Measurements from ENCODE around the gene IGF2R.

IGF2R gene

GRCh38 chr6:160160450-160160849 is 191.6 kb downstream of the IGF2R start:
- Histone ChIP-seq H2AFZ (no peak overlapping the region), H3K9me3 (ENCODE audit: control insufficient read depth, low read length) (no peaks in the 10 kb centered on the region), H3K9ac (no peak overlapping the region)

More at GRCh38 chr6:160160450-160160849, 191.6 kb downstream of the IGF2R start:
- no peak overlapping the region for H3K27ac ChIP-seq
- H3K27me3 ChIP-seq (ENCODE audit: control insufficient read depth, insufficient read depth, low read length) = no peaks in the 10 kb centered on the region
- H3K4me1 ChIP-seq = no peaks in the 10 kb centered on the region
- no peaks in the 10 kb centered on the region for H3K79me2 ChIP-seq
- TF ChIP-seq CTCF (IDR thresholded peaks at IDR 0.05) = no peak
- no peaks in the 10 kb centered on the region for H3K36me3 ChIP-seq (ENCODE audit: control insufficient read depth, insufficient read depth, low read length)
- no peak overlapping the region for H3K4me3 ChIP-seq (ENCODE audit: low read depth, low read length)
- H3K4me2 ChIP-seq (ENCODE audit: low read length) = no peak overlapping the region

All from parathyroid adenoma (tissue), 2 donors.